Measurements from ENCODE around the gene ARAP1.
A peak's percentile ranks its signal among the peaks of the same experiment; 100 is the strongest.

Gene ARAP1

GRCh38 chr11:72741849-72742512 lies 10.2 kb downstream of the ARAP1 start:
- DNase-seq: no peak

- DNase-seq: no peak
These were observed 10.8 kb downstream of the ARAP1 start for GRCh38 chr11:72741429-72741833.

- DNase-seq: no peak
These were observed 11.4 kb downstream of the ARAP1 start for GRCh38 chr11:72740562-72741428.

GRCh38 chr11:72740060-72740424 lies 12.2 kb downstream of the ARAP1 start:
- DNase-seq: no peak

- no peak for DNase-seq
These were observed 12.8 kb downstream of the ARAP1 start for GRCh38 chr11:72739240-72740059.

- DNase-seq: no peak
These were observed 13.7 kb downstream of the ARAP1 start for GRCh38 chr11:72738199-72739141.

- no peak for DNase-seq
These were observed 14.9 kb downstream of the ARAP1 start for GRCh38 chr11:72737336-72737735.

- peak; percentile 65 for DNase-seq
These were observed 15.6 kb downstream of the ARAP1 start for GRCh38 chr11:72736452-72737069.

- DNase-seq: no peak
These were observed 16.6 kb downstream of the ARAP1 start for GRCh38 chr11:72735495-72736027.

GRCh38 chr11:72732329-72732728 lies 19.9 kb downstream of the ARAP1 start:
- no peak for DNase-seq

- no peak for DNase-seq
These were observed 21.5 kb downstream of the ARAP1 start for GRCh38 chr11:72730737-72731136.

- DNase-seq: no peak
These were observed 22.0 kb downstream of the ARAP1 start for GRCh38 chr11:72730243-72730642.

- no peak for DNase-seq
These were observed 24.7 kb downstream of the ARAP1 start for GRCh38 chr11:72727521-72727920.

- no peak for DNase-seq
These were observed 25.7 kb downstream of the ARAP1 start for GRCh38 chr11:72726266-72727220.

GRCh38 chr11:72725724-72726028 lies 26.5 kb downstream of the ARAP1 start:
- no peak for DNase-seq

- DNase-seq: peak; percentile 81
These were observed 27.1 kb downstream of the ARAP1 start for GRCh38 chr11:72724851-72725723.

- no peak for DNase-seq
These were observed 28.1 kb downstream of the ARAP1 start for GRCh38 chr11:72724021-72724551.

- no peak for DNase-seq
These were observed 28.7 kb downstream of the ARAP1 start for GRCh38 chr11:72723508-72723907.

- peak; percentile 81 for DNase-seq
These were observed 30.0 kb downstream of the ARAP1 start for GRCh38 chr11:72722050-72722748.
